Stimulated activated CD4-positive, alpha-beta T cell treated with anti-CD3 and anti-CD28 coated beads, Interleukin-12 subunit alpha, Interleukin-12 subunit beta, amount 100 ng/mL, for 4 hours (primary cell): ENCODE measurements around the gene CEBPB.

Experiments used
- DNase-seq: peaks from one replicate; pipeline ENCODE4 v3.0.0-alpha.2; 2020

The CEBPB gene

DNA sequence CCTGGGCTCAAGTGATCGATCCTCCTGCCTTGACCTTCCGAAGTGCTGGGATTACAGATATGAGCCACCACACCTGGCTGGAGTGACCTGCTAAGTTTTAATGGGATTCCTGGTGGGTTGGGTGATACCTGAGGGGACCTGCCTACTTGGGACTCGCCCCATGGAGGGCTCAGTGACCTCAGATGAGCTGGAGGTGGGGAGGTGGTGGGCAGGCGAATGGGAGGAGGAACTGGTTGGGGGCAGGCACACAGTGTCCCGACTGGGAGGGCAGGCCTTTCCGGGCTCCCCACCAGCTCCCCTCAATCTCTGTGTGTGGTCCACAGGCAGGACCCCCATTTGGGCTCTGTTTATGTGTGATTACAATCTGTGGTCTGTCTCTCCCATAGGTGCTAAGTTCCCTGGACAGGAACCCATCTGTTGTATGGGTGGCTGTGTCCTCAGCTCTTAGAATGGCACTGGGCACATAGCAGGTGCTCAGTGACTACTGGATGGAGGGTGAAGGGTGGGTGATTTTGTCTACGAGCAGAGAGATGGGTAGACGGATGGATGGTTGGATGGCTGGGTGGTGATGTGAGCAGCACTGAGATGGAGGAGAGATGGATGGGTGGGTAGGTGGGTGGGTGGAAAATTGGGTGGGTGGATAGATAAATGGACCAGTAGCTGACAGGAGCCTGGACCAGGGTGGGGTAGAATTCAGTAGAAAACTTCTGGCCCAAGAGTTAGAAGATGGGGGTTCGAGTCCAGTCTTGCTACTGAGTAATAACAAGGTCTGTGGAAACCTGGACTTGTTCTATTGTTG, 23.8 kb downstream of the CEBPB start:
- no peak for DNase-seq

DNA sequence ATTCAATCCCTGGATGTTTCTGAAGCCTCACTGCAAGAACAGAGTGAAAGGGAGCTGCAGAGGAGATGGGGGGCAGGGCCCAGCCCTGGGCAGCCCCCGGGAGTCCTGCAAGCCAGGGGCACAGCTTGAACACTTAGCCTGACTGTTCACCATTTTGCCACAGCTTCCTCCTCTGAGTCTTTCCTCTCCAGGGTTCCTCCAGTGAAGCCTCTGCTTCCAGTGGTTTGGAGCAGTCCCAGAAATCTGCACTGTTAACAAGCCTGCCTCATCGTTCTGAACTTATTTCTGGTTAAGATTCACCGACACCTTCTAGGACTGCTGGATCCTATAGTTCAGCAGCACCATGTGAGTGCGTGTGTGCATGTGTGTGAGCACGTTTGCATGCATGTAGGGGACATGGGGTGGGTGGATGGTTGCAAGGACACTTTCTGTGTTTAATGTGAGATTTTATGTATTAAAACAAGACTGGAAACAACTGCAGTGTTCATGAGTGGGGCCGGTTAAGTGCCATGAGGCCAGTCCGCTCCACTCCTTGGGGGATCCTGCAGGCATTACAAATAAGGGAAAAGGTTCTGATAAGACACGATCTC, 24.6 kb downstream of the CEBPB start:
- DNase-seq = no peak

DNA sequence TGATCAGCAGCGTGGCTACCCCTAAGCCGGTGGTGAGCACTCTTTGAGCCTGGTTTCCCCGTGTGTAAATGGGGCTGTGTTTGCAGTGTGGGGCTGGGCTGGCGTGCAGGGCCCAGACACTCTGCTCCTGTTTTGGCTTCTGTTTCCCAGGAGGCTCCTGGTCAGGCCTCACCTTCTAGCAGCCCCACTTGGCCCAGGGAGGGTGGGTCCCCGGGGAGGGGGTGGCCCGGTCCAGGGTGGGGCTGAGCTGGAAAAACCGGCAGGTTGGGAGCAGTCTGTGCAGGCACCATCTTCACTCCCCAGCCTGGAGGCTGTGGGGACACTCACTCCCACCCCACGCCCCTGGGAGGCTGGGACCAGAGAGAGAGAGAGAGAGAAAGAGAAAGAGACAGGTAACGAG, 25.3 kb downstream of the CEBPB start:
- no peak for DNase-seq

DNA sequence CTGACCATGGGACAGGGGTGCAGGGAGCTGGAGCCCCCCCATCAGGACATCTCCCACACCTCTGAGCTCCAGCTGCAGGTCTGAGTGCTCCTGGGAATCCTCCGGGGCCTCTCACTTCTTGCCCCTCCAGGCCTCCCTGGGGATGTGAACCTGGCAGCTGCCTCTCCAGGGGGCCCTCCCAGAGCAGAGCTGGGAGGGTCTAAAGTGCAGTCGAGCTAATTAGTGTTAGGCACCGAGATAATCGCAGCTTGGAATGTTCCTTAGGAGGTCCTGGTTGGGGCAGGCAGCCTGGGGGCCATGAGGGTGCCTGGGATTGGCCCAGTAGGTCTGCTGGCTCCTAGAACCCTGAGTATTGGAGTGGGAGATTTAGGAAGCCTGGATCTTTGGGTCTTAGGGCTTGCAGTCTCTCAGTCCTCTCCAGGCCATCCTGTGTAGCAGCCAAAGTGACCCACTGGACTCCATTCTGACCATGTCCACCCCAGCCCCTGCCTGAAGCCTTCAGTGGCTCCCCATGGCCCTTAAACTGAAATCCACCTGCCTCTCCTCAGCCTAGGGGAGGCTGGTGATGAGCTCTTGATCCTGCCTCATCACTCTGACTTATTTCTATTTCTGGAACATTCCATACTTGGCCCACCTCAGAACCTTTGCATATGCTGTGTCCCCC, 26.0 kb downstream of the CEBPB start:
- no peak for DNase-seq

DNA sequence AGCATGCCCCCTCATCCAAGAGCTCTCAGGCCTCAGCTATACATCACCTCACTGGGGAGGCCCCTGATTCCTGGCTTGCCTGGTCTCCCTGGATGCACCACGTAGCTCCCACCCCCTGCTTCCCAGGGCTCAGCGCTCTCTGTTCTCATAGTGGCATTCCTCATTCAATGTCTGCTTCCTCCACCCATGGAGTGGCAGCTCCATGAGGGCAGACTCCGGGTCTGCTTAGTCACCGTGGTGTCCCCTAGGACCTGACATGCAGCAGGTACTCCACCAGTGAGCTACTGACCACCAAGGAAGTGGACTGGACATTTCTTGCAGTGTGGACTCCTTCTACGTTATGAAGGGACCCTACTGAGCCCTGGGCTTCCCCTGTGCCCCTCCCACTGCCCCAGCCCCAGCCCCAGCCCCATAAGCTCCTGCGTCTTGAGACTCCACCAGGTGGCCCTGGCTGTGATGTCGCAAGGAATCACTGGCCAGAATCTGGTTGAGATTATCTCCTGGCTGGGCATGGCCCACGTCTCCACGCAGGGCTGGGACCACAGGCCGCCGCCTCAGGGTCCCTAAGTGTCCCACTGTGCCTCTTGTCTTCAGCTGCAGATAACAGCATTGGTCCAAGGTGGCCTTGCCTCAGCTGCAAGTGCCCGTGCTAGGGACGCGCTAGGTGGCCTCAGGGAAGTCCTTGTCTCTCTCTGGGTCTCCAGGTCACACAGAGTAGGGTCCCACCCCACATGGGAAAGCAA, 26.7 kb downstream of the CEBPB start:
- DNase-seq = no peak

DNA sequence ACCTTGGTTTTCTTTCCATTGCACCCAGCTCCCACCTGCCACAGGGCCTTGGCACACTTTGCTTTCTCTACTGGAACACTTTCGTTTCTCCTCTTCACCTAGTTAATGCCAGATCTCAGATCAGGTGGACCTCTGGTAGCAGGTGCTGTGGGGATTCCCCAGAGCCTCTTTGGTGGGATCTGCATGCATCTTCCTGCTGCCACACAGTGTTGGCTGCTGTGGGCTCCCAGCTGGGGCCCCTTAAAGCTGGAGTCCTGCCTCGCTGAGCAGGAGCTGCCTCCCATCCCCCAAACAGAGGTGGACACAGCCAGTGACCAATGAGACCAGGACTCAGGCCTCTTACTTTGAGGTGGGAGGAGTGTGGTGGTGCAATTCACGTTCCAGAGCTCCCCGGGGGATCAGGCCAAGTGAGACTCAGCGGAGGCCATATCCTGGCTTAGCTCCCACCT, 28.4 kb downstream of the CEBPB start:
- no peak for DNase-seq

DNA sequence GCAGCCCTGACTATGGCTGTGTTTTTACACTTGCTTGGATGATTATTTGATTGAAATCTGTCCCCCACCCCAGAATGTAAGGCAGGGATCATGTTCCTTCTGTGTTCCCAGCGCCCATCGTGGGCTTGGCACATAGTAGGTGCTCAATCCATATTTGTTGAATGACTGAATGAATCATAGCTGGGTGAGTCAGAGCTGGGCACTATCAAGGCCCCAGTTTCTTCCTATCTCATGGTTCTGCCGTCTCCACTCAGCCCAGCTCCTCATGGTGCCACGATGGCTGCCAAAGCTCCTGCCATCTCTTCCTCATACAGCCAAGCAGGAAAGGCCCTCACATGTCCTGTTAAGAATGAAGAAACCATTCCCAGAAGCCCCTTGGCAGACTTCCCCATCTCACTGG, 29.0 kb downstream of the CEBPB start:
- DNase-seq = no peak

DNA sequence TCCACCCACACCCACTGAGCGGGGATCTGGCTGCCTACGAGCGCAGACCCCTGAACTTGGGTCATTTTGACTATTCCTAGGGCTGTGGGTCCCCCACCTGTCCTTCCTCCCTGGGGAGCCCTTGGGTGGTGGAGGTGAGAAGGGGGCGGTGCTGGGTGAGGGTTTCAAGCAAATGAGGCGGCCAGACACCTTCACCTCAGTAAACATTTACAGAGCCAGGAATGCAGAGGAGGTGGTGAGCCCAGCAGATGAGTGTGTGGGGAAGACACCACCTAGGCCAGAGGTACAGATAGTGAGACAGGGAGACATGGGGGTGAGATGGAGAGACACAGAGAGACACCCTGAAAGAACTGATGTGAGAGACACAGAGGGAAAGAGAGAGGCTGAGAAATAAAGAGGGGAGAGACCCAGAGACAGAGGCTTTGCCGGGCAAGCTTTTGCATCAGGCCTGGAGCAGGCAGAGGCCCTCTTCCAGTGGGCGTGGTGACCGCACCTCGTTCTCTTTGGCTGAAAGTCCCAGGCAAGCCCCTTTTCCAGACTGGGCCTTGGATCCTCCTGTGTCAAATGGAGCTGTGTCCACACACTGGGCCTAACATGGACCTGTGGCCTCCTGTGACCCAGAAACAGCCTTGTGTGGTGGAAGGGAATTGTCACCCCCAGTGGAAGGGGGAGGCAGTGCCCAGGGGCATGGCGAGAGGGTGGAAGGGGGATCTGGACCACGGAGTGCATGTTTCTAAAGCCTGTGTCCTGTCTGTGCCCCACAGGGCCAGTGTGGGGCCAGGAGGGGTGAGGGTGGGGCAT, 29.7 kb downstream of the CEBPB start:
- DNase-seq = no peak

DNA sequence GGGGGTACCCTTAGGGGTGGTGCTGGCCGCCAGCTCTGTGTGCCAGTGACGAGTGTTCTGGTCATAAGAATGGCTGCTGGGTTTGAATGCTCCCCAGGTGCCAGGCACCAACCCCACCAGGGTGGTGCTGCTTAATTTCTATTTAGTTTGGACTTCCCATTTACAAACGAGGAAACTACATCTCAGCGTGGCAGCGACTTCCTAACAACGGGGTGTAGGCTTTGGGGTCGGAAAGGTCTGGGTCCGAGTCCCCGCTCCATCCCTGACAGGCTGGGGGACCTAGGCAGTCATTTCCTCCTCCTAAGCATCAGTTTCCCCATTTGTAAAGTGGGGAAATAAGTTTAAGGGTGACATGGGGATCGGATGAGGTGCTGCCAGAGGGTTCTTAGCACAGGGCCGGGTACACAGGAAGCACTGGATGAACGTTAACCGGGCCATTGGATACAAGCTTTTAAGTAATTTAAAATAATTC, 30.3 kb downstream of the CEBPB start:
- DNase-seq = no peak

DNA sequence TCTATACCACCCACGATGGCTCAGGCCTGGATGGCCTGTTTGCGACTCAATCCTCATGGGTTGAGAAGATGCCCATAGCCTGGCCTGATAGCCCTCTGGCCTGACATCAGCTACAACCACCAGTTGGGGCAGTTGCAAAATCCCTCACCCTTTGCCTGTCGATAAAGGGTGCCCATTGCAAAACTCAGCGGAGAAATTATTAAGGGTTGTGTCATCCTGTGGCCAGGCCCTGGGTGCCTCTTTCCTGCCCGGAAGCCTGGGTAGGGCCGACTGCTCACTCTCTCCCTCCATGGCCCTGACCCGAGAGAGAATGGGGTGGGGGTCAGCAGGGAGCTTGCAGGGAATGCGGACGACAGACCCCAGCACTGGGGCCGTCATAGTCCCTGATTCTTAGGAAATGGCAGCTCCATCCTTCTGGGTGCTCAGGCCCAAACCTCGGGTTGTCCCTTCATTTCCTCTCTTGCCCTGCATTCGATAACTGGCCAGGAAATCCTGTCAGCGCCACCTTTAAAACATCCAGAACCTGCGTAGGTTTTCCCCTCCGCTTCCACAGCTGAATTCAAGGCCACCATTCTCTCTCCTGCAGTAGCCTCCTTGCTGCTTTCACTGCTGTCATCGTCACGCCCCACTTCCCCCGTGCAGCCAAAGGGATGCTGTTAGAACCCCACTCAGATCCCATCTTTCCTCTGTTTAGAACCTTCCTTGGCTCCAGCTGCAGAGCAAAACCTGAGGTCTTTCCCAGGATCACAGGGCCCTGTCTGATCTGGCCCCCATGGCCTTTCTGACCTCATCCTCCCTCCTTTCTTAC, 31.1 kb downstream of the CEBPB start:
- no peak for DNase-seq

DNA sequence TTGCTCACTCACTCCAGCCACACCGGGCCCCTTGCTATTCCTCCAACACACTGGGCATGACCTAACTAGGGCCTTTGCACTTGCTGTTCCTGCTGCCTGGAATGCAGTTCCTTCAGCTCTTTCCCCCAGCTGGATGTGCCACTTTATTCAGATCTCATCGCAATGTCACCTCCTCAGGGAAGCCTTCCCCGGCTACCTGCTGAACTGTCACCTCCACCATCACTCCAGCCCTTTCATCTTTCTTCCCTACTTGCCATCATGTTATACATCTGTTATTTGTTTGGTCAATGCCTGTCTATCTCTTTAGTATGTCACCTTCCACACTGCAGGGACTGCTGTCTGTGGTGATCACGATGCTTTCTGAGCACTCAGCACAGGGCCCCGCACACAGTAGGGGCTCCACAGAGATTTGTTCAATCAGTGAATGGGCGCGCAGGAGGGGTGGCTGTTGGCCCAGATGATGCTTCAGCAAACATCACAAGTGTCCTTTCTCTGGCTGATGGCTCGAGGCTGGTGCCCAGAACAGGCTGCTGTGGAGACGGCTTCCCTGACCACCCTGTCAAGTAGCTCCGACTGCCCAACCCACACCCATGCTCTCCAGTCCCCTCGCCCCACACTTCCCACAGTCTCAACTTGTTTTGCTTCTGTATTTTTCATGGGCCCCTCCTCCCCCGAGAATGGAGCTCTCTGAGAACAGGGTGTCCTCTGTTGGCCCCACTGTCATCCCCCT, 31.8 kb downstream of the CEBPB start:
- no peak for DNase-seq

DNA sequence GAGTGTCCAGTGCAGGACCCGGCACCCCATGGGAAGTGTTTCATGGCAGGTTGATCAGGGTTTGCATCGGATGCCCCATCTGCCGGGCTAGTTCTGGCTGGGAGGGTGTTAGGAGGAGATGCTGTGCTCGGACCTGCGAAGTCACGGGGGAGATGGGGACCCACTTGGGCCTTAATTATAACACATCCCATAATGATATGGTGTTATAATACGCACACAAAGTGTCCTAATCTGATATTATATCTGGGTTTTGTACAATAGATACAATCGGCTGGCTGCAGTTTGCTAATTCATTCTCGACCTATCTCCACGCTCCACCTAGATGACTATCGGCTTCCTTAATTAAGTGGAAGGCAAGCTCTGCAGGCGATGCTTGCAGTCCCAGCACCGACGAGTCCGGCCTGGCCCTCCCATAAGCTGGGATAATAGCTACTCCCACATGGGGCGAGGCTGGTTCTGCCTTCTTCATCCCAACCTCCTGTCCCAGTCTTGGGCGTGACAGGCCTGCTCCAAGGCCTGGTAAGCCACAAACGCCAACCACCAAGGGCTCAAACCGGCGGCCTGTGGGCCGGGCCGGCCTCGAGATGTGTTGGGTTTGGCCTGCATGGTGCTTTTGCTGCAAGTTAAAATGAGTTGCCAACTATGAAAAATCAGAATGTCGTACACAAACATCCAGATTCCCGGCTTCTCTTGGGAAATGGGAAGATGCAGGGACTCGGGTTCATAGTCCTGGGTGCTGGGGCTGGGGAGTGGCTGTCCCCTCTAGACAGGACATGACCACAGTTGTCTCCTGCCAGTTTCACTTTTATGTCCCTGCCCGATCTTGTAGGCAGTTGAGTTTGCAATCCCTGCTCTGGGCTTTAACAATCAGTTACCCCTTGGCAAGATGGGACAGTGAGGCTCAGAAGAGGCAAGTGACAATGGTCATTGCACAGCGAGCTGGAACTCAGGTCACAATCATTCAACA, 32.7 kb downstream of the CEBPB start:
- DNase-seq = no peak

DNA sequence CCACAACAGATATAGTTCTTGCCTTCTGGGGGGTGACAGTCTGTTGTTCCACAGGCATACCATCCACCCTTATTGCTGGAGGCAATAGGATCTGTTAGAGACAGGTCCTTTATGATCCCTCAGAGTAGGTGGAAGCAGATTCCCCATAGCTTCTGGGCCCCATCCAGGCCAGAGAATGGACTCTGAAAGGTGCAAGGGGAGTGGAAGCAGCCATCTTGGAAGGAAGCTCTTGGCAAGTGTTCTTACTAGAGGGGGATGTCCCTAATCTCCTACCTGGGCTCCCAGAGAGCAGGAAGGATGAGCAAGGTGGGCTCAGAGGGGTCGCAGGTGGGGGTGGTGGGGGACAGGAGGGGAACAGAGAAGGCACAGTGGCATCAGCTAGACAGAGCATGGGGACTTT, 33.4 kb downstream of the CEBPB start:
- no peak for DNase-seq

DNA sequence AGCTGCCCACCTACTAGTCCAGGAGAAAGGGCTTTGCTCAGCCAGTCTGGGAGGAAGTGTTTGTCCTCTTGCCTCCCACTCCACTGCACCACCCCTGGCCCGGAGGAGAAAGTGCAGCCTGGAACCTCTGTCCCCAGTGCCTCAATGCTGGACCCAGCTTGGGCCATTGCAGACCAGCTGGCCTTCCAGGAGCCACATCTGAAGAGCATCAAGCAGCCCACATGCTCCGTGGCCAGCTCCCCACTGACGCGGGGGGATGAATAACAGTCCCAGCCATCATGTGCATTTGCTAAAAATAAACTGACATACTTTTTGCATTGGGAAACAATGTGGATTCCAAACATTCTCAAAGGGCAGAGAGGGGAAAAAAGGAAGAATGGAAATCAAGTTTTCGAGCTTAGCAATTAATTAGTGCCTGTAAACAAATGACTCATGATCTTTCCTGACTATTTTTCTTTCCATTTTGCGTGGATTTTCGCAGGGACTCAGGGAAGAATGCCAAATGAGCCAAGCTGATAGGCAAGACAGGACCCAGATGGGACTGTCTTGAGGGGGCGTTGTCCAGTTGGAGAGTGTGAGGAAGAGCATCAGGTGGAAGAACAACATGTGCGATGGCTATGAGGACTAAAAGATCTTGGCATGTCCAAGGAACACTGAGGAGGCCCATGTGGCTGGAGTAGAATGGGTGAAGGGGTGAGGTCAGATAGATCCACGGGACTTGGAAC, 34.1 kb downstream of the CEBPB start:
- DNase-seq = no peak

DNA sequence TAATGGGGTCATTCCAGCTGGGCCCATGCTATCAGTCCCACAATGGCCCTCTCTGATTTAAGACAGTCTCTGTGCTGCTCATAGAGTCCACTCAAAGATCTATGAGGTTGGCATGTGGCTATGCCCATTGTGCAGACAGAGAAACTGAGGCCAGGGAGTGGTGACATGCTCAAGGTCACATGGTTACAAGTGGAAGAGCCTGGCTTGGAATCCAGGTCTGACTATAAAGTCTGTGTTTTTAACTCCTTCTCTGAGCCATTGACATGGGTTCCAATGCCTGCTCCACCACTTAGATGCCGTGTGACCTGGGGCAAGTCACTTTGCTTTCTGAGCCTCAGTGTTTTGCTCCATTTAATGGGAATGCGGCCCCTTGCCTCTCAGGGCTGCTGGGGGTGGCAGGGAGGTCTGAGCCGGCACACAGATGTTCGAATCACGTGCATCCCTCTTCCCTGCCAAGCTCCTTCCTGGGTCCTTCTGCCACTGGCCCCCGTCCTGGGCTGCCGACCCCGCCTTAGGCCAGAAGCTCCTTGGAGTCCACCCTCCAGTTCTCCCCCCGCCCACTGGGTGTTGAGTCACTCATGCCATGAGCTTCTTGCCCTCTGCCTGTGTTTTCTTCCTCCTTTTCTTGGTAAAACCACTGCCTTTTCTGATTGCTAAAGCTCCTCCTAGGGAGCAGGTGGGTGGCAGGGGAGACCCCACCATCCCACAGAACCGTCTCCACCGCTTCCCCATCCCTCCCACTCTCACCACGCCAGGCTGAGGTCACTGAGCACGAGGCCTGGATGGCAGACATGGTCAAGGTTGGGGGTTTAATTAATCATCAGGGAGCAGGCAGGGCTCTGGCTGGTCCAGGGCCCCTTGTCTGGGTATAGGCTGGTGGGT, 35.7 kb downstream of the CEBPB start:
- DNase-seq = no peak

DNA sequence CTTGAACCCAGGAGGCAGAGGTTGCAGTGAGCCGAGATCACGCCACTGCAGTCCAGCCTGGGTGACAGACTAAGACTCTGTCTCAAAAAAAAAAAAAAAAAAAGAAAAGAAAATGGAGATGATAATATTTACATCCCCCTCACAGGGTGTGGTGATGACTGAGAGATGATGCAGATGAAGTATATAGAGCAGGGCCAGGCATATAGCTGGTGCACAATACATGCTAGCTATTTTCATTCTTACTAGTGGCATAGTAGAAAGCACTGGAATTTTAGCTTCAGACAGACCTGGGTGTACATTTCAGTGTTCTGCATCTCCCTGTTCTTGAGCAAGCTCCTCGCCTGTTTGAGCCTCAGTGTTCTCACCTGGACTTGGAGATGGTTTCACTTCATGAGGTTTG, 36.9 kb downstream of the CEBPB start:
- DNase-seq = no peak

DNA sequence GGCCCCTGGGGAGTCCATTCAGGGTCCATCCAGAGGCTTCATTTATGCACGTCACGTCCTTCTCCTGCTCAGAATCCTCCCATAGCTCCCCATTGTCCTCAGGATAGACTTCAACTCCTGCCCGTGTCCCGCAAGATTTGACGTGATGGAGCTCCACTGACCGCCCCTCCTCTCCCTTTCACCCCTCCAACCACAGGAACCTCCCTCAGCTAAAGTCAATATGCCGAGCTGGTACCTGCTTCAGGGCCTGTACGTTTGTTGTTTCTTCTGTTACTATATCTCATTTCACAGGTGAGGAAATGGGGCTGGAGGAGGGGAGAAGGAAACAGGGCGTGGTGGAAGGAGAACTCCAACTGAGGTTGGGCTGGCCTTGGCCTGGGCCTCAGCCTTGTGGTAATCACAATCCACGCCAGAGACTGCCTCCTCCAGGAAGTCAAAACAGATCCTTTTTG, 38.6 kb downstream of the CEBPB start:
- no peak for DNase-seq

DNA sequence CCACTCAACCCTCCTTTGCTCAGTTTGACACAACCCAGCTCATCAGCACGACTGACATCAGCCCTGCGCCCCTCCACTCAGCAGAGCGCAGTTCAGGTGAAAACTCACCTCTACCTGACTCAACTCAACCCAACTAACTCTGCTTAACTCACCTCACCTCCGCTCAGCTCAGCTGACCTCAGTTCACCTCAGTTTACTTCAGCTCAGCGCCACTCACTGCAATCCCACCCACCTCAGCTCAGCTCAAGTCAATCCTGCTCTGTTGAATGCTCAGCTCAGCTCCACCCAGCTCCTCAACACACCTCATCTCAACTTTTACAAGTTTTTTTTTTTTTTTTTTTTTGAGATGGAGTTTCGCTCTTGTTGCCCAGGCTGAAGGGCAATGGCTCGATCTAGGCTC, 39.6 kb downstream of the CEBPB start:
- DNase-seq = no peak
